ENCODE data around the gene RNF217. TPM values are rescaled to one million over a fixed set of nuclear protein-coding genes. Genes with fewer than 3 reads are reported as not detected.

RNF217 gene
- total and polyA plus RNA-seq, 10 of the 15 experiments (the other 5 are each of a cell fraction or from before 2014, with no cell fraction given) = under 0.01 to 11.7 (median 0.04) TPM; not detected in 3

DNA sequence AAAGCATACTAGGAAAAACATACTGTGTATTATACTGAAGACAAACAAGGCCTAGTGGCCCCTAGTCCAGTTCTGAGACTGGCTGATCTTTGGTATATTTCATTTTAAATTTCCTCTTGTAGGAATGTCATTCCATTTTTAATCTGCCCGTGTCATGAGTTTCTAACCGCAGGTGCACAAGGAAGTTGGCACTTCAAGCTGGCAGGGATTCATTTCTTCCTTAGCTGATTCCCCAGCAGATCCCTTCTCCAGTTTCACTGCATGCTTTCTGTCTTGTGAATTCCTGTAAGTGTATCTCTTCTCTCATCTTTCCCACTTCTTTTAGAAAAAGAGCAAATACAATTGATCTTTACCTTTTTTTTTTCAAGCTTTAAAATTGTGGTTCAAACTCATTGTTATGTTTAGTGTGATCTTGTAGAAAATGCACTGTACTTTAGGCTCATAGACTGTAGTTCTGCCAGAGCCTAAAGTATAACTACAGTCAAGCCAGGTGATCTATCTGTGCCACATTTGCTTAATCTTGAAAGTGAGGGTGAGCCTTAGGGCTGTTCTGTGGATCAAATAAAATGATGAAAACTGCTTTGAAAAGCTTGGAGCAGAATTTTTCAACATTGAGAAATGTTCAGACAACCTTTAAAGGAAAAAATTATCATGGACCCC is 37.0 kb downstream of the RNF217 start (continued):
- TF ChIP-seq, protein P1, sequence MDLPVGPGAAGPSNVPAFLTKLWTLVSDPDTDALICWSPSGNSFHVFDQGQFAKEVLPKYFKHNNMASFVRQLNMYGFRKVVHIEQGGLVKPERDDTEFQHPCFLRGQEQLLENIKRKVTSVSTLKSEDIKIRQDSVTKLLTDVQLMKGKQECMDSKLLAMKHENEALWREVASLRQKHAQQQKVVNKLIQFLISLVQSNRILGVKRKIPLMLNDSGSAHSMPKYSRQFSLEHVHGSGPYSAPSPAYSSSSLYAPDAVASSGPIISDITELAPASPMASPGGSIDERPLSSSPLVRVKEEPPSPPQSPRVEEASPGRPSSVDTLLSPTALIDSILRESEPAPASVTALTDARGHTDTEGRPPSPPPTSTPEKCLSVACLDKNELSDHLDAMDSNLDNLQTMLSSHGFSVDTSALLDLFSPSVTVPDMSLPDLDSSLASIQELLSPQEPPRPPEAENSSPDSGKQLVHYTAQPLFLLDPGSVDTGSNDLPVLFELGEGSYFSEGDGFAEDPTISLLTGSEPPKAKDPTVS (IDR thresholded peaks at IDR 0.05; ENCODE audit: low read depth, low read length) = no peak
- TF ChIP-seq, protein P2, sequence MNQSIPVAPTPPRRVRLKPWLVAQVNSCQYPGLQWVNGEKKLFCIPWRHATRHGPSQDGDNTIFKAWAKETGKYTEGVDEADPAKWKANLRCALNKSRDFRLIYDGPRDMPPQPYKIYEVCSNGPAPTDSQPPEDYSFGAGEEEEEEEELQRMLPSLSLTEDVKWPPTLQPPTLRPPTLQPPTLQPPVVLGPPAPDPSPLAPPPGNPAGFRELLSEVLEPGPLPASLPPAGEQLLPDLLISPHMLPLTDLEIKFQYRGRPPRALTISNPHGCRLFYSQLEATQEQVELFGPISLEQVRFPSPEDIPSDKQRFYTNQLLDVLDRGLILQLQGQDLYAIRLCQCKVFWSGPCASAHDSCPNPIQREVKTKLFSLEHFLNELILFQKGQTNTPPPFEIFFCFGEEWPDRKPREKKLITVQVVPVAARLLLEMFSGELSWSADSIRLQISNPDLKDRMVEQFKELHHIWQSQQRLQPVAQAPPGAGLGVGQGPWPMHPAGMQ (IDR thresholded peaks at IDR 0.05; ENCODE audit: borderline replicate concordance) = no peak
- no peak for TF ChIP-seq TCF7 (IDR thresholded peaks at IDR 0.05; ENCODE audit: borderline replicate concordance)

DNA sequence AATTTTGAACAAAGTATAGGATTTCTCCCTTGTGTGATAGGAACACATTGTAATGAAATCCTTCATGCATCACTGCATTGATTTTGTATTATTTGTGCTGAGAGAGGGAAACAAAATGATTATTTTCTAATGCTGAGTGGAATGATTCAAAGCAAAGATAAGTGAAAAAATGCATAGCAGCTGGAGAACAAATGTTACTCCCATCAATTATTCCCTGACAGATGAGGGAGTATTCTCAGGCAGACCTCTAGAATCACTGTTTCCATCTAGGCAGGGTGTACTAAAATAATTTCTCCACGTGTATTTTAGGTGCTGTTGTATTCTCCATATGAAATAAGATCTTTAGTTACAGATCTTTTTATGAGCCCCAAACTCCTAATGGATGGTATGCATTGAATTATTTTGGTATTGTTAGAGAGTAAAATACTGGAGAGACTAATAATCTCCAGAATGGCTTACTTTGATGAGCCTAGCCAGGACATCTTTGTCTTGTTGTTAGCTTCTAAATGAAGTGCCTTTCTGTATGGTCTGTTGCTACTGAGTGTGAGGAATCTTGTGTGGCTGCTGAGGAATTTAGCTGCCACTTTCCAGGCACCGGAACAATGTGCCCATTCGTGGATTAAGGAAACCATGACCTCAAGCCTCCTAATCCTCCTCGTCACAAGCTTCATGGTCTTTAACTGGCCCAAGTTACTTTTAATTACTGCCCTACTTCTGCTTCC is 39.6 kb downstream of the RNF217 start:
- 14% methylated on average over 4 of the region's 4 CpGs for WGBS (ENCODE audit: insufficient coverage, insufficient replicate concordance, low lambda C conversion rate, missing lambda C conversion rate)
- H3K27me3 ChIP-seq (replicated peaks in 1 of 2; ENCODE audit: control insufficient read depth in 2 of 2, insufficient read depth in 2 of 2, low read length in 1 of 2) = no peaks in the 10 kb centered on the region
- no peak overlapping the region for H3K4me3 ChIP-seq
- RAD21 ChIA-PET (ENCODE audit: unreplicated experiment) = no interaction called here
- no peak for TF ChIP-seq JUND (IDR thresholded peaks at IDR 0.05; ENCODE audit: low read depth, low read length)
- TF ChIP-seq TBL1XR1 (IDR thresholded peaks at IDR 0.05; ENCODE audit: low read depth, low read length) = no peak
- no peak for TF ChIP-seq ZSCAN29 (IDR thresholded peaks at IDR 0.05)
- TF ChIP-seq SP1 (IDR thresholded peaks at IDR 0.05; ENCODE audit: low read depth, low read length) = no peak
- no peak for TF ChIP-seq ZBED1 (IDR thresholded peaks at IDR 0.05; ENCODE audit: borderline replicate concordance)
- TF ChIP-seq SREBF2 (IDR thresholded peaks at IDR 0.05; ENCODE audit: low read length) = no peak
- TF ChIP-seq YY1 (IDR thresholded peaks at IDR 0.05; ENCODE audit: low read depth, low read length) = no peak
- TF ChIP-seq IKZF1 (conservative IDR thresholded peaks at IDR 0.05) = no peak
- TF ChIP-seq POLR2AphosphoS5 (IDR thresholded peaks at IDR 0.05; ENCODE audit: low read length) = no peak
- no peak for TF ChIP-seq ZNF274 (IDR thresholded peaks at IDR 0.05; ENCODE audit: insufficient read depth, insufficient read length)
- CTCF ChIA-PET = no interaction called here
- no TSS peak for BruUV-seq (replicated peaks)
- no peaks in the 10 kb centered on the region for H3K79me2 ChIP-seq (ENCODE audit: control insufficient read depth, insufficient read depth, low read length)
- H3K4me2 ChIP-seq (ENCODE audit: control insufficient read depth, insufficient read depth) = no peak overlapping the region
- in situ Hi-C loops (cut with MboI) (no loop called here), intact Hi-C loops (cut with micrococcal nuclease; ENCODE audit: unreplicated experiment) (no loop called here)
- H3K27ac ChIP-seq (ENCODE audit: control insufficient read depth, insufficient read depth) = no peak overlapping the region
- no peaks in the 10 kb centered on the region for H4K20me1 ChIP-seq (ENCODE audit: control insufficient read depth, insufficient read depth)
- H3K9ac ChIP-seq (ENCODE audit: control insufficient read depth, insufficient read depth, low read length) = no peak overlapping the region
- H3K36me3 ChIP-seq (ENCODE audit: control insufficient read depth in 2 of 2, insufficient read depth in 2 of 2, low read length in 1 of 2) = no peaks in the 10 kb centered on the region
- POLR2A ChIA-PET = no interaction called here
- H3K9me3 ChIP-seq (replicated peaks; ENCODE audit: control insufficient read depth, insufficient read depth, low read length) = no peaks in the 10 kb centered on the region
- no peak for DNase-seq (ENCODE audit: low read depth, low spot score)
- no peak overlapping the region for H2AFZ ChIP-seq (ENCODE audit: control insufficient read depth, low read depth, low read length)
- ATAC-seq = no peak
- SMC1A ChIA-PET (ENCODE audit: uncharacterized antibody, unreplicated experiment) = no interaction called here
- no peaks in the 10 kb centered on the region for H3K4me1 ChIP-seq (ENCODE audit: control insufficient read depth, insufficient read depth, low read length)
- FAIRE-seq = no peak
